ENCODE results near the gene DOCK9. TPM values are rescaled to one million over a fixed set of nuclear protein-coding genes. Genes with fewer than 3 reads are reported as not detected.

The DOCK9 gene, protein sequence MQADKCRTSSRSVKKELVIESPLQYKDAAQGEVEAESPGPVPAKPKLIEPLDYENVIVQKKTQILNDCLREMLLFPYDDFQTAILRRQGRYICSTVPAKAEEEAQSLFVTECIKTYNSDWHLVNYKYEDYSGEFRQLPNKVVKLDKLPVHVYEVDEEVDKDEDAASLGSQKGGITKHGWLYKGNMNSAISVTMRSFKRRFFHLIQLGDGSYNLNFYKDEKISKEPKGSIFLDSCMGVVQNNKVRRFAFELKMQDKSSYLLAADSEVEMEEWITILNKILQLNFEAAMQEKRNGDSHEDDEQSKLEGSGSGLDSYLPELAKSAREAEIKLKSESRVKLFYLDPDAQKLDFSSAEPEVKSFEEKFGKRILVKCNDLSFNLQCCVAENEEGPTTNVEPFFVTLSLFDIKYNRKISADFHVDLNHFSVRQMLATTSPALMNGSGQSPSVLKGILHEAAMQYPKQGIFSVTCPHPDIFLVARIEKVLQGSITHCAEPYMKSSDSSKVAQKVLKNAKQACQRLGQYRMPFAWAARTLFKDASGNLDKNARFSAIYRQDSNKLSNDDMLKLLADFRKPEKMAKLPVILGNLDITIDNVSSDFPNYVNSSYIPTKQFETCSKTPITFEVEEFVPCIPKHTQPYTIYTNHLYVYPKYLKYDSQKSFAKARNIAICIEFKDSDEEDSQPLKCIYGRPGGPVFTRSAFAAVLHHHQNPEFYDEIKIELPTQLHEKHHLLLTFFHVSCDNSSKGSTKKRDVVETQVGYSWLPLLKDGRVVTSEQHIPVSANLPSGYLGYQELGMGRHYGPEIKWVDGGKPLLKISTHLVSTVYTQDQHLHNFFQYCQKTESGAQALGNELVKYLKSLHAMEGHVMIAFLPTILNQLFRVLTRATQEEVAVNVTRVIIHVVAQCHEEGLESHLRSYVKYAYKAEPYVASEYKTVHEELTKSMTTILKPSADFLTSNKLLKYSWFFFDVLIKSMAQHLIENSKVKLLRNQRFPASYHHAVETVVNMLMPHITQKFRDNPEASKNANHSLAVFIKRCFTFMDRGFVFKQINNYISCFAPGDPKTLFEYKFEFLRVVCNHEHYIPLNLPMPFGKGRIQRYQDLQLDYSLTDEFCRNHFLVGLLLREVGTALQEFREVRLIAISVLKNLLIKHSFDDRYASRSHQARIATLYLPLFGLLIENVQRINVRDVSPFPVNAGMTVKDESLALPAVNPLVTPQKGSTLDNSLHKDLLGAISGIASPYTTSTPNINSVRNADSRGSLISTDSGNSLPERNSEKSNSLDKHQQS (N-terminal part only)
- 10 to 100 TPM; 31.0 to 75.3 (median 45.4) TPM for total RNA-seq
- polyA plus RNA-seq = 10 to 100 TPM; 37.8 to 71.9 TPM
- long read RNA-seq, donor 1, partial matches to known transcripts = 5 of 14 reads
- long read RNA-seq, donor 1, other reads (novel, unspliced or antisense) = 9 of 14 reads
- long read RNA-seq, donor 2, partial matches to known transcripts = 12 of 12 reads
- long read RNA-seq, donor 2, other reads (novel, unspliced or antisense) = 0 of 12 reads
- long read RNA-seq, donor 3, partial matches to known transcripts = 3 of 21 reads
- long read RNA-seq, donor 3, other reads (novel, unspliced or antisense) = 18 of 21 reads

DNA sequence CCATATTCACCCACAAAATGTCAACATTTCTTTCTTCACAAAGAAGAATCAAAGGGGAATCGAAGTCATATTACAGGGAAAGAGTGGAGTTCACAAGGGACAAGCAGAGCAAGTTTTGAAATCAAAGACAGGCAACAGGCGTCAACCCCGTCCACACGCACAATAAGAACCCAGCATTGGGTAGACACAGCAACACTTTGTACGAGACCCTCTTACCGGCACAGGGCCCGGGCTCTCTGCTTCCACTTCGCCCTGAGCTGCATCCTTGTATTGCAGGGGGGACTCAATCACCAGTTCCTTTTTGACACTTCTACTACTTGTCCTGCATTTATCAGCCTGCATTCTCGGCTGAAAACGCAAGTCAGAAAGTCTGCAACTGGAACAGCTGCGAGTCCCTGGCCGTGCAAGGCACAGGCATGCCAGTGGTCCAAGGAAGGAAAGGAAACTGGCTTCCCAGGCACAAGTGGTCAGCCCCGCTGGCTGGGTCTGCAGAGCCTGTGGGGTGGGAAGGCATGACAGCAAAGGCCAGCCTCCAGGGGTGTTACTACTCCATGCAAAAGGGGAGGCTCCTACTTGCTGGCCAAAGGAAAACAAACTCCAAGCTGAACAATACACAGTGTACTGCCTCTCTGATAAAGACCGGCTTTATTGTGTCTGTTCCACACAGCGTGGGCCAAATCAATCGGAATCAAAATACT is at the start of gene DOCK9:
Gene DOCK9, minus strand, starts transcription at position 497 of the 698 bp plus-strand sequence. Its CDS starts 155 bp downstream, at position 342.
- TF ChIP-seq POLR2A (IDR thresholded peaks at IDR 0.05) = no peak
- TF ChIP-seq EP300 (IDR thresholded peaks at IDR 0.05) = no peak
- TF ChIP-seq, protein P1, sequence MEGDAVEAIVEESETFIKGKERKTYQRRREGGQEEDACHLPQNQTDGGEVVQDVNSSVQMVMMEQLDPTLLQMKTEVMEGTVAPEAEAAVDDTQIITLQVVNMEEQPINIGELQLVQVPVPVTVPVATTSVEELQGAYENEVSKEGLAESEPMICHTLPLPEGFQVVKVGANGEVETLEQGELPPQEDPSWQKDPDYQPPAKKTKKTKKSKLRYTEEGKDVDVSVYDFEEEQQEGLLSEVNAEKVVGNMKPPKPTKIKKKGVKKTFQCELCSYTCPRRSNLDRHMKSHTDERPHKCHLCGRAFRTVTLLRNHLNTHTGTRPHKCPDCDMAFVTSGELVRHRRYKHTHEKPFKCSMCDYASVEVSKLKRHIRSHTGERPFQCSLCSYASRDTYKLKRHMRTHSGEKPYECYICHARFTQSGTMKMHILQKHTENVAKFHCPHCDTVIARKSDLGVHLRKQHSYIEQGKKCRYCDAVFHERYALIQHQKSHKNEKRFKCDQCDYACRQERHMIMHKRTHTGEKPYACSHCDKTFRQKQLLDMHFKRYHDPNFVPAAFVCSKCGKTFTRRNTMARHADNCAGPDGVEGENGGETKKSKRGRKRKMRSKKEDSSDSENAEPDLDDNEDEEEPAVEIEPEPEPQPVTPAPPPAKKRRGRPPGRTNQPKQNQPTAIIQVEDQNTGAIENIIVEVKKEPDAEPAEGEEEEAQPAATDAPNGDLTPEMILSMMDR (IDR thresholded peaks at IDR 0.05) = no peak
- H3K27me3 ChIP-seq = no peaks in the 10 kb centered on the region
- intact Hi-C loops (cut with DNase I) = no loop called here
- no peaks in the 10 kb centered on the region for H3K9me3 ChIP-seq
- H3K36me3 ChIP-seq = no peaks in the 10 kb centered on the region
- WGBS, 3 donors = 4 to 9% (median 7%) methylated on average over 16 of the region's 16 CpGs
- H3K27ac ChIP-seq = peak within 1 kb of the TSS in 1 of 2 donors; percentile 14
- DNase-seq = peak; percentile 46 to 72 (median 52)
- H3K4me3 ChIP-seq = peak within 1 kb of the TSS; percentile 32
- H3K4me1 ChIP-seq (ENCODE audit: insufficient read depth) = peaks cover 2% of the 10 kb centered on the region

DNA sequence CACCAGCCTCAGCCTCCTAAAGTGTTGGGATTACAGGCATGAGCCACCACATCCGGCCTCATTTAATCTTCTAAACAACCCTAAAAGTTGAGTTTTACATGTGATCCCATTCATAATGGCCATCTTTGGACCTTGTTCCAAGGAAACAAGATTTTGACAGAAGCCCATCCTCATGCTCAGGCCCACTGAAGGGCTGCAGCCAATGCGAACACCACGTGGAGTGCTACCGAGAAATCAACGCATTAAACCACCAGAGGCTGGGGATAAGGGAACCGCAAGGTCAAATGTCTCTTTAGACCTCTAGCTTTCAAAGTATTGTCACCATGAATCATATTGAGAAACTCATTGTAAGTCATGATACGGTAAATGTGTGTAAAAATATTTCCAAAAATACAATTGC is 49.4 kb upstream of the DOCK9 start:
- H3K27ac ChIP-seq = no peak overlapping the region
- no peak for DNase-seq
- no peaks in the 10 kb centered on the region for H3K36me3 ChIP-seq
- TF ChIP-seq, protein P1 (IDR thresholded peaks at IDR 0.05) = no peak
- TF ChIP-seq EP300 (IDR thresholded peaks at IDR 0.05) = no peak
- TF ChIP-seq POLR2A (IDR thresholded peaks at IDR 0.05) = no peak
- no peaks in the 10 kb centered on the region for H3K9me3 ChIP-seq
- no peak overlapping the region for H3K4me3 ChIP-seq
- intact Hi-C loops (cut with DNase I) = loop anchor here in 1 of 4 donors (10.0 kb wide), 1 partner anchor 182 kb away; no protein-coding TSS in a partner anchor
- no peaks in the 10 kb centered on the region for H3K4me1 ChIP-seq (ENCODE audit: insufficient read depth)
- 96 to 98% (median 96%) methylated on average over 7 of the region's 7 CpGs for WGBS, 3 donors
- no peaks in the 10 kb centered on the region for H3K27me3 ChIP-seq

DNA sequence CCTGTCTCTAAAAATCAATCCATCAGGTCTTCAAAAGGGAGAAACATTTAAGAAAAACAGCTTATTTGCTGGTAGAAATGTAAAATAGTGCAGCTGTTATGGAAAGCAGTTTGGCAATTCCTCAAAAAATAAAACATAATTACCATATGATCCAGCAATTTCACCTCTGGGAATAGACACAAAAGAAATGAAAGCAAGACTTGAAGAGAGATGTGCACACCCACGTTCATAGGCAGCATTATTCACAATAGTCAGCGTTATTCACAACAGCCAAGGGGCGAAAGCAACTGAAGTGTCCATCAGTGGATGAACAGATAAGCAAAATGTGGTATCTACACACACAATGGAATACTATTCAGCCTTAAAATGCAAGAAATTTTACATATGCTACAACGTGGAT is 45.1 kb upstream of the DOCK9 start:
- H3K36me3 ChIP-seq = no peaks in the 10 kb centered on the region
- H3K4me3 ChIP-seq = no peak overlapping the region
- H3K9me3 ChIP-seq = no peaks in the 10 kb centered on the region
- H3K27me3 ChIP-seq = no peaks in the 10 kb centered on the region
- H3K4me1 ChIP-seq (ENCODE audit: insufficient read depth) = no peaks in the 10 kb centered on the region
- TF ChIP-seq POLR2A (IDR thresholded peaks at IDR 0.05) (no peak), EP300 (IDR thresholded peaks at IDR 0.05) (no peak)
- TF ChIP-seq, protein P1 (IDR thresholded peaks at IDR 0.05) = no peak
- 57 to 64% (median 59%) methylated on average over 4 of the region's 4 CpGs for WGBS, 3 donors
- H3K27ac ChIP-seq = no peak overlapping the region
- intact Hi-C loops (cut with DNase I) = loop anchor here in 1 of 4 donors (10.0 kb wide), 1 partner anchor 178 kb away; no protein-coding TSS in a partner anchor
- no peak for DNase-seq

Measured in ovary (tissue), 10 donors.